K562 (cell line): ENCODE results near the gene ERN1. TPM values are rescaled to one million over a fixed set of nuclear protein-coding genes. Genes with fewer than 3 reads are reported as not detected.

Experiments
- BHLHE40 ChIP-seq: IDR thresholded peaks from 2 replicates; pipeline ENCODE4 v1.6.1; 2011; ENCODE audit warnings: low read length, improper control_type of control experiment
- CBX2 ChIP-seq: fragments of 200-600 bp; sonication (generic); IDR thresholded peaks from one replicate; pipeline ENCODE4 v1.6.1; 2012; ENCODE audit warnings: mild to moderate bottlenecking, low read length, inconsistent platforms; ENCODE audit not compliant: insufficient read depth, poor library complexity, severe bottlenecking
- CEBPG ChIP-seq, 3 experiments: fragments of 200-800 bp in 1 of 3; sonication (Bioruptor generic) in 1 of 3; sonication (generic) in 1 of 3; formaldehyde crosslinking in 1 of 3; IDR thresholded peaks in 2 of 3; conservative IDR thresholded peaks in 1 of 3; 2 replicates each; pipeline versions ENCODE4 v1.6.1 to v1.8.0; 2016 to 2022; ENCODE audit warnings: missing compliant biosample characterization in 2 of 3, missing genetic modification characterization in 2 of 3, mild to moderate bottlenecking in 1 of 3, missing genetic modification reagents in 1 of 3
- IFI16 ChIP-seq: fragments of 250-450 bp; sonication (Bioruptor Pico); IDR thresholded peaks from 2 replicates; pipeline ENCODE4 v2.1.2; 2022; ENCODE audit warnings: mild to moderate bottlenecking, inconsistent platforms
- MEF2D ChIP-seq: conservative IDR thresholded peaks from 2 replicates; pipeline ENCODE4 v1.6.1; 2016; ENCODE audit warnings: low read depth, missing genetic modification characterization, missing compliant biosample characterization
- MTF1 ChIP-seq: fragments of 250-450 bp; sonication (Bioruptor Pico); IDR thresholded peaks from 2 replicates; pipeline ENCODE4 v1.9.0; 2021; ENCODE audit warnings: moderate library complexity, mild to moderate bottlenecking, inconsistent platforms, borderline replicate concordance
- NCOA6 ChIP-seq: fragments of 450-650 bp; IDR thresholded peaks from 2 replicates; pipeline ENCODE4 v1.6.1; 2017; ENCODE audit warnings: mild to moderate bottlenecking
- NONO ChIP-seq, 2 experiments: fragments of 200-400 bp in 1 of 2; fragments of 450-650 bp in 1 of 2; formaldehyde crosslinking in 1 of 2; IDR thresholded peaks; 2 replicates each; pipeline ENCODE4 v1.6.1; 2017; ENCODE audit warnings: low read depth in 2 of 2, mild to moderate bottlenecking in 2 of 2, moderate library complexity in 2 of 2, low read length in 1 of 2
- POLR3G ChIP-seq: IDR thresholded peaks from 2 replicates; pipeline ENCODE4 v1.6.1; 2011; ENCODE audit not compliant: insufficient read length, insufficient replicate concordance; ENCODE audit errors: extremely low read depth
- RBBP5 ChIP-seq: fragments of 200-600 bp; sonication (generic); IDR thresholded peaks from 2 replicates; pipeline ENCODE4 v1.6.1; 2012; ENCODE audit warnings: borderline replicate concordance, mild to moderate bottlenecking, low read length, control low read depth, inconsistent platforms; ENCODE audit not compliant: insufficient read depth, poor library complexity, severe bottlenecking
- REST ChIP-seq, 2 experiments: fragments of 450-650 bp; formaldehyde crosslinking in 1 of 2; IDR thresholded peaks; 2 replicates each; pipeline versions ENCODE4 v1.4.0 to v1.6.1; 2014 to 2020; ENCODE audit warnings: mild to moderate bottlenecking in 2 of 2, borderline replicate concordance in 1 of 2, low read depth in 1 of 2
- TRIM24 ChIP-seq, 2 experiments: fragments of 450-650 bp; IDR thresholded peaks; 2 replicates each; pipeline ENCODE4 v1.6.1; 2016
- UBTF ChIP-seq, 2 experiments: IDR thresholded peaks; 2 replicates each; pipeline ENCODE4 v1.6.1; 2012; ENCODE audit warnings: improper control_type of control experiment in 2 of 2, low read depth in 2 of 2, low read length in 2 of 2, borderline replicate concordance in 1 of 2
- ZNF436 ChIP-seq: fragments of 250-450, 450-650 bp; sonication (Bioruptor Pico); formaldehyde crosslinking; IDR thresholded peaks from 2 replicates; pipeline ENCODE4 v1.7.0; 2020; ENCODE audit warnings: mild to moderate bottlenecking
- polyA plus RNA-seq, 8 experiments: library from polyadenylated mRNA; depleted of rRNA in 4 of 8; stranded (reverse) in 5 of 8; unstranded in 3 of 8; fragments of >200 nt; fragmentation: Nextera tagmentation in 2 of 8; fragmentation: Illumina TruSeq in 1 of 8; extraction: Ambion mirVana in 2 of 8; extraction: Trizol in 1 of 8; gene quantifications; 2 replicates each; pipeline versions ENCODE4 v1.2.1 to v1.2.3, GENCODE V29; 2011 to 2014; ENCODE audit warnings: inconsistent platforms in 1 of 8, missing spikeins in 1 of 8
- total RNA-seq, 7 experiments: library from RNA; depleted of rRNA in 6 of 7; stranded (reverse); fragments of >200 nt in 6 of 7; fragmentation: Illumina TruSeq in 2 of 7; extraction: Trizol in 2 of 7; gene quantifications; 2 replicates each; pipeline versions ENCODE4 v1.2.1 to v1.2.3, GENCODE V29; 2011 to 2021; ENCODE audit warnings: low replicate concordance in 1 of 7

Gene ERN1
- total and polyA plus RNA-seq, 9 of the 15 experiments (the other 6 are each of a cell fraction or from before 2014, with no cell fraction given) = 2.1 to 22.5 (median 7.3) TPM

GRCh38 chr17:64081802-64082799 is 47.8 kb downstream of the ERN1 start (continued):
- TF ChIP-seq UBTF (IDR thresholded peaks at IDR 0.05; ENCODE audit: borderline replicate concordance in 1 of 2, low read depth in 2 of 2, low read length in 2 of 2) (no peak; a peak in 1 of 4 replicates), POLR3G (no peak), ZNF436 (CRISPR knock-in tag) (no peak), CBX2 (no peak), CEBPG (CRISPR knock-in tag; IDR thresholded peaks at IDR 0.05) (peak; percentile 100), CEBPG (tag; conservative IDR thresholded peaks at IDR 0.05 in 1 of 2, IDR thresholded peaks at IDR 0.05 in 1 of 2) (peak; percentile 97 to 100), NCOA6 (no peak), MEF2D (peak; percentile 83), IFI16 (CRISPR knock-in tag) (no peak), BHLHE40 (0 out of 2 replicates have a peak, but pooled peaks have one; percentile 39), MTF1 (no peak), TRIM24 (IDR thresholded peaks at IDR 0.05) (peak; percentile 93 to 96), RBBP5 (no peak), REST (IDR thresholded peaks at IDR 0.05; ENCODE audit: borderline replicate concordance) (no peak), REST (CRISPR knock-in tag; IDR thresholded peaks at IDR 0.05; ENCODE audit: low read depth) (no peak), NONO (IDR thresholded peaks at IDR 0.05; ENCODE audit: low read depth in 2 of 2, low read length in 1 of 2) (no peak)
